Gastroesophageal sphincter (tissue), 4 donors: Measurements from ENCODE around the gene ISM1. TPM values are rescaled to one million over a fixed set of nuclear protein-coding genes. Genes with fewer than 3 reads are reported as not detected.

Experiments
- ATAC-seq: fragments of 150-250 bp; one replicate; pipeline ENCODE4 v1.9.1; 2016; ENCODE audit warnings: mild to moderate bottlenecking, moderate library complexity
- H3K27ac ChIP-seq, 4 donors: fragments of 200-600 bp; sonication (generic) in 3 of 4; 1 replicate in 3 of 4; 2 replicates in 1 of 4; pipeline ENCODE4 v1.5.1; 2016 to 2019
- H3K27me3 ChIP-seq: fragments of 200-600 bp; sonication (generic); one replicate; pipeline ENCODE4 v1.5.1; 2019
- H3K36me3 ChIP-seq, 2 donors: fragments of 200-600 bp; sonication (generic); one replicate each; pipeline ENCODE4 v1.5.1; 2019; ENCODE audit warnings: control low read depth in 1 of 2
- H3K4me1 ChIP-seq, 3 donors: fragments of 200-600 bp; sonication (generic); 1 replicate in 2 of 3; 2 replicates in 1 of 3; pipeline ENCODE4 v1.5.1; 2016 to 2019; ENCODE audit warnings: control low read depth in 2 of 3
- H3K4me3 ChIP-seq, 2 donors: fragments of 200-600 bp; sonication (generic); one replicate each; pipeline ENCODE4 v1.5.1; 2019; ENCODE audit warnings: mild to moderate bottlenecking in 1 of 2, moderate library complexity in 1 of 2
- H3K9me3 ChIP-seq, 3 donors: fragments of 200-600 bp; sonication (generic); one replicate each; pipeline ENCODE4 v1.5.1; 2017 to 2019; ENCODE audit warnings: control low read depth in 2 of 3
- EP300 ChIP-seq: sonication (generic); formaldehyde crosslinking; IDR thresholded peaks from one replicate; pipeline ENCODE4 v1.6.1; 2017; ENCODE audit warnings: antibody characterized with exemption, mild to moderate bottlenecking
- POLR2A ChIP-seq, 2 donors: fragments of 450-650 bp; IDR thresholded peaks; one replicate each; pipeline ENCODE4 v1.6.1; 2017; ENCODE audit warnings: antibody characterized with exemption in 2 of 2, mild to moderate bottlenecking in 2 of 2, moderate library complexity in 1 of 2
- POLR2AphosphoS5 ChIP-seq: sonication (generic); formaldehyde crosslinking; IDR thresholded peaks from one replicate; pipeline ENCODE4 v1.6.1; 2017; ENCODE audit warnings: antibody characterized with exemption
- WGBS, 2 donors: methylation state at CpG; one replicate each; pipeline ENCODE4 v1.1.5; 2018; ENCODE audit warnings: low coverage in 1 of 2; 5-methylcytosine and 5-hydroxymethylcytosine counted together
- total RNA-seq, 4 donors: library from RNA; depleted of rRNA; stranded (reverse); fragments of >200 nt; gene quantifications; one replicate each; pipeline ENCODE4 v1.1.0, GENCODE V29; 2016
- TF ChIP-seq, protein P1 (sequence below), 4 experiments: fragments of 200-600 bp in 2 of 4; fragments of 450-650 bp in 2 of 4; sonication (generic) in 1 of 4; IDR thresholded peaks; one replicate each; pipeline ENCODE4 v1.5.1; 2017 to 2019; ENCODE audit warnings: antibody characterized with exemption in 4 of 4, mild to moderate bottlenecking in 2 of 4, moderate library complexity in 2 of 4

The ISM1 gene
- total RNA-seq, 4 donors from 2014 or later: 3.6 to 8.1 (median 6.4) TPM

GRCh38 chr20:13313201-13313600 is 92.1 kb downstream of the ISM1 start:
- WGBS, 2 donors: 70 to 84% methylated on average over 5 of the region's 5 CpGs
- peaks cover 0 to 8% (median 0%) of the 10 kb centered on the region in 3 donors for H3K9me3 ChIP-seq
- ATAC-seq: no peak
- no peaks in the 10 kb centered on the region for H3K4me1 ChIP-seq
- H3K27ac ChIP-seq: no peak overlapping the region
- TF ChIP-seq, protein P1, sequence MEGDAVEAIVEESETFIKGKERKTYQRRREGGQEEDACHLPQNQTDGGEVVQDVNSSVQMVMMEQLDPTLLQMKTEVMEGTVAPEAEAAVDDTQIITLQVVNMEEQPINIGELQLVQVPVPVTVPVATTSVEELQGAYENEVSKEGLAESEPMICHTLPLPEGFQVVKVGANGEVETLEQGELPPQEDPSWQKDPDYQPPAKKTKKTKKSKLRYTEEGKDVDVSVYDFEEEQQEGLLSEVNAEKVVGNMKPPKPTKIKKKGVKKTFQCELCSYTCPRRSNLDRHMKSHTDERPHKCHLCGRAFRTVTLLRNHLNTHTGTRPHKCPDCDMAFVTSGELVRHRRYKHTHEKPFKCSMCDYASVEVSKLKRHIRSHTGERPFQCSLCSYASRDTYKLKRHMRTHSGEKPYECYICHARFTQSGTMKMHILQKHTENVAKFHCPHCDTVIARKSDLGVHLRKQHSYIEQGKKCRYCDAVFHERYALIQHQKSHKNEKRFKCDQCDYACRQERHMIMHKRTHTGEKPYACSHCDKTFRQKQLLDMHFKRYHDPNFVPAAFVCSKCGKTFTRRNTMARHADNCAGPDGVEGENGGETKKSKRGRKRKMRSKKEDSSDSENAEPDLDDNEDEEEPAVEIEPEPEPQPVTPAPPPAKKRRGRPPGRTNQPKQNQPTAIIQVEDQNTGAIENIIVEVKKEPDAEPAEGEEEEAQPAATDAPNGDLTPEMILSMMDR (IDR thresholded peaks at IDR 0.05): no peak
- TF ChIP-seq POLR2A (IDR thresholded peaks at IDR 0.05): no peak
- TF ChIP-seq EP300: no peak
- no peak for TF ChIP-seq POLR2AphosphoS5
- H3K36me3 ChIP-seq: no peaks in the 10 kb centered on the region
- H3K4me3 ChIP-seq: no peak overlapping the region
- no peaks in the 10 kb centered on the region for H3K27me3 ChIP-seq

DNA sequence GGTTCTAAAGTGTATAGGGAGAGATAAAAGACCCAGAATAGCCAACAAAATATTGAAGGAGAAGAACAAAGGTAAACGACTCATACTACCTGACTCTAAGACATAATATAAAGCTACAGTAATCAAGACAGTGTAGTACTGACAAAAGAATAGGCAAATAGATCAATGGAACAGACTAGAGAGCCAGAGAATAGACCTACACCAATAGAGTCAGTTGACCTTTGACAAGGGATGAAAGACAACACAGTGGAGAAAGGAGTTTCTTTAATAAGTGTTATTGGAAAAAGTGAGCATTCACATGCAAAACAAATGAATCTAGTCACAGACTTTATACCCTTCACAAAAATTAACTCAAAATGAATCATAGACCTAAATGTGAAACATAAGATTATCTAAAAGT is 96.4 kb downstream of the ISM1 start:
- TF ChIP-seq, protein P1 (IDR thresholded peaks at IDR 0.05): no peak
- TF ChIP-seq EP300: no peak
- no peak for TF ChIP-seq POLR2AphosphoS5
- TF ChIP-seq POLR2A (IDR thresholded peaks at IDR 0.05): no peak
- 75% methylated on average over 1 of the region's 1 CpG; no CpG with 5 or more reads in 1 of the 2 donors for WGBS, 2 donors

GRCh38 chr20:13318871-13319521 is 97.9 kb downstream of the ISM1 start:
- H3K27ac ChIP-seq: no peak overlapping the region
- H3K36me3 ChIP-seq: no peaks in the 10 kb centered on the region
- no peaks in the 10 kb centered on the region for H3K27me3 ChIP-seq
- H3K9me3 ChIP-seq: peaks cover 0 to 8% (median 0%) of the 10 kb centered on the region in 3 donors
- TF ChIP-seq POLR2AphosphoS5 (no peak), POLR2A (IDR thresholded peaks at IDR 0.05) (no peak), EP300 (no peak)
- TF ChIP-seq, protein P1 (IDR thresholded peaks at IDR 0.05): no peak
- no peak for ATAC-seq
- H3K4me1 ChIP-seq: peaks cover 0 to 5% (median 0%) of the 10 kb centered on the region in 3 donors
- 67 to 70% methylated on average over 2 to 5 of the region's 5 CpGs for WGBS, 2 donors
- H3K4me3 ChIP-seq: no peak overlapping the region

More for the DNA sequence above, 96.4 kb downstream of the ISM1 start:
- no peaks in the 10 kb centered on the region for H3K36me3 ChIP-seq
- no peak overlapping the region for H3K27ac ChIP-seq
- H3K27me3 ChIP-seq: no peaks in the 10 kb centered on the region
- no peak overlapping the region for H3K4me3 ChIP-seq
- H3K9me3 ChIP-seq: peaks cover 0 to 8% (median 0%) of the 10 kb centered on the region in 3 donors
- ATAC-seq: no peak
- no peaks in the 10 kb centered on the region for H3K4me1 ChIP-seq

DNA sequence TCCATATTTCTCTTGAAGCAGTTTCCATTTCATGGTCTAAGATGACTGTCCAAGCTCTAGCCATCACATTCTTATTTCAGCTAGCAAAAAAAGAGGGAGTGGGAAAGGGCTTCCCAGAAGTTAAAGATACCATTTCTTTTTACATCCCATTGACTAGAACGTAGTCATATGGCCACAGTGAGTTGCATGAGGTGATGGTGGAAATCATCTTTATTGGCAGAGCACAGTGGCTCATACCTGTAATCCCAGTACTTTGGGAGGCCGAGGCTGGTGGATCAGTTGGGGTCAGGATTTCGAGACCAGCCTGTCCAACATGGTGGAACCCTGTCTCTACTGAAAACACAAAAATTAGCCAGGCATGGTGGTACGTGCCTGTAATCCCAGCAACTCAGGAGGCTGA is 99.6 kb downstream of the ISM1 start:
- no peak for TF ChIP-seq POLR2AphosphoS5
- TF ChIP-seq EP300: no peak
- TF ChIP-seq, protein P1 (IDR thresholded peaks at IDR 0.05): no peak
- TF ChIP-seq POLR2A (IDR thresholded peaks at IDR 0.05): no peak
- Histone ChIP-seq H3K27me3 (no peaks in the 10 kb centered on the region), H3K27ac (no peak overlapping the region), H3K4me1 (peaks cover 0 to 5% (median 0%) of the 10 kb centered on the region in 3 donors), H3K36me3 (no peaks in the 10 kb centered on the region), H3K9me3 (peaks cover 0 to 8% (median 0%) of the 10 kb centered on the region in 3 donors), H3K4me3 (no peak overlapping the region)
- no peak for ATAC-seq
- 82 to 88% methylated on average over 3 to 4 of the region's 4 CpGs for WGBS, 2 donors

GRCh38 chr20:13321416-13321815 is 100.3 kb downstream of the ISM1 start:
- H3K27ac ChIP-seq: no peak overlapping the region
- peaks cover 0 to 5% (median 0%) of the 10 kb centered on the region in 3 donors for H3K4me1 ChIP-seq
- no peak for ATAC-seq
- WGBS, 2 donors: 78 to 100% methylated on average over 1 to 5 of the region's 7 CpGs
- no peaks in the 10 kb centered on the region for H3K27me3 ChIP-seq
- TF ChIP-seq, protein P1 (IDR thresholded peaks at IDR 0.05): no peak
- TF ChIP-seq POLR2A (IDR thresholded peaks at IDR 0.05) (no peak), POLR2AphosphoS5 (no peak), EP300 (no peak)
- H3K9me3 ChIP-seq: peaks cover 0 to 8% (median 0%) of the 10 kb centered on the region in 3 donors
- no peak overlapping the region for H3K4me3 ChIP-seq
- no peaks in the 10 kb centered on the region for H3K36me3 ChIP-seq
